Neural cell (in vitro differentiated cells): Measurements from ENCODE around the gene DNM3. TPM values are rescaled to one million over a fixed set of nuclear protein-coding genes. Genes with fewer than 3 reads are reported as not detected.

Experiments
- H2AFZ ChIP-seq: fragments of 200-600, 300-800 bp; sonication (generic), shearing (Covaris generic); 2 replicates; pipeline ENCODE4 v1.6.0; 2014; ENCODE audit warnings: low read depth, mild to moderate bottlenecking, antibody characterized with exemption, low read length, moderate library complexity
- H3F3A ChIP-seq: fragments of 200-600 bp; shearing (Covaris generic); 2 replicates; pipeline ENCODE4 v1.6.1; 2016; ENCODE audit warnings: mild to moderate bottlenecking, moderate library complexity, mixed read lengths, antibody characterized with exemption, low read length; ENCODE audit not compliant: insufficient read depth, poor library complexity, severe bottlenecking
- H3K27ac ChIP-seq: fragments of 200-600, 300-800 bp; sonication (generic), shearing (Covaris generic); 2 replicates; pipeline ENCODE4 v1.5.1; 2014; ENCODE audit warnings: mild to moderate bottlenecking, low read length, moderate library complexity
- H3K27me3 ChIP-seq: fragments of 300-800, 200-600 bp; sonication (generic), shearing (Covaris generic); 2 replicates; pipeline ENCODE4 v1.6.0; 2014; ENCODE audit warnings: mild to moderate bottlenecking, low read depth, low read length, moderate library complexity; ENCODE audit not compliant: insufficient read depth
- H3K36me3 ChIP-seq: fragments of 300-800, 200-600 bp; sonication (generic), shearing (Covaris generic); 2 replicates; pipeline ENCODE4 v1.5.1; 2014; ENCODE audit warnings: mild to moderate bottlenecking, antibody characterized with exemption, low read length, moderate library complexity; ENCODE audit not compliant: insufficient read depth
- H3K4me2 ChIP-seq: fragments of 300-800, 200-600 bp; sonication (generic), shearing (Covaris generic); 2 replicates; pipeline ENCODE4 v1.6.0; 2014; ENCODE audit warnings: mild to moderate bottlenecking, low read length
- H3K4me3 ChIP-seq: fragments of 300-800, 200-600 bp; sonication (generic), shearing (Covaris generic); 2 replicates; pipeline ENCODE4 v1.5.1; 2014; ENCODE audit warnings: mild to moderate bottlenecking, low read length, moderate library complexity
- H3K79me2 ChIP-seq: fragments of 200-600 bp; shearing (Covaris generic); replicated peaks from 2 replicates; pipeline ENCODE4 v1.6.0; 2014; ENCODE audit warnings: mild to moderate bottlenecking, low read length, moderate library complexity; ENCODE audit not compliant: insufficient read depth
- H3K9ac ChIP-seq: fragments of 300-800, 200-600 bp; sonication (generic), shearing (Covaris generic); 2 replicates; pipeline ENCODE4 v1.6.1; 2016; ENCODE audit warnings: mild to moderate bottlenecking, low read length, mixed read lengths
- H3K9me2 ChIP-seq: fragments of 200-600 bp; shearing (Covaris generic); 2 replicates; pipeline ENCODE4 v1.6.1; 2016; ENCODE audit warnings: mild to moderate bottlenecking, low read length, mixed read lengths; ENCODE audit not compliant: insufficient read depth
- H3K9me3 ChIP-seq: fragments of 200-600, 300-800 bp; sonication (generic), shearing (Covaris generic); 2 replicates; pipeline ENCODE4 v1.6.1; 2016; ENCODE audit warnings: mild to moderate bottlenecking, mixed run types, low read length, moderate library complexity, mixed read lengths
- H4K20me1 ChIP-seq: fragments of 200-600 bp; shearing (Covaris generic); 2 replicates; pipeline ENCODE4 v1.6.1; 2016; ENCODE audit warnings: mild to moderate bottlenecking, mixed run types; ENCODE audit not compliant: insufficient read depth
- CTCF ChIP-seq: fragments of 450-650 bp; IDR thresholded peaks from 2 replicates; pipeline ENCODE4 v1.5.1; 2014; ENCODE audit warnings: antibody characterized with exemption, mild to moderate bottlenecking, moderate library complexity; ENCODE audit not compliant: poor library complexity, severe bottlenecking
- EP300 ChIP-seq: fragments of 450-650 bp; conservative IDR thresholded peaks from 2 replicates; pipeline ENCODE4 v1.6.1; 2014; ENCODE audit warnings: antibody characterized with exemption, mild to moderate bottlenecking, moderate library complexity; ENCODE audit not compliant: poor library complexity, severe bottlenecking
- EZH2 ChIP-seq: fragments of 200-600, 300-800 bp; shearing (Covaris generic), sonication (generic); IDR thresholded peaks from 2 replicates; pipeline ENCODE4 v1.6.1; 2014; ENCODE audit warnings: antibody characterized with exemption, low read length, borderline replicate concordance, mild to moderate bottlenecking; ENCODE audit not compliant: insufficient read depth, poor library complexity, severe bottlenecking
- MXI1 ChIP-seq: fragments of 450-650 bp; conservative IDR thresholded peaks from 2 replicates; pipeline ENCODE4 v1.6.1; 2014; ENCODE audit warnings: antibody characterized with exemption, mild to moderate bottlenecking; ENCODE audit not compliant: poor library complexity, severe bottlenecking
- POLR2AphosphoS5 ChIP-seq: IDR thresholded peaks from 2 replicates; pipeline ENCODE4 v1.6.1; 2012
- RAD21 ChIP-seq: fragments of 450-650 bp; conservative IDR thresholded peaks from 2 replicates; pipeline ENCODE4 v1.6.1; 2014; ENCODE audit warnings: antibody characterized with exemption, mild to moderate bottlenecking, moderate library complexity
- SMC3 ChIP-seq: fragments of 450-650 bp; conservative IDR thresholded peaks from 2 replicates; pipeline ENCODE4 v1.6.1; 2014; ENCODE audit warnings: antibody characterized with exemption, mild to moderate bottlenecking, moderate library complexity; ENCODE audit not compliant: poor library complexity
- TAF1 ChIP-seq: IDR thresholded peaks from 2 replicates; pipeline ENCODE4 v1.6.1; 2012; ENCODE audit warnings: low read depth
- polyA plus RNA-seq: library from polyadenylated mRNA; depleted of rRNA; stranded (reverse); fragments of >200 nt; gene quantifications from 2 replicates; pipeline ENCODE4 v1.2.3, GENCODE V29; 2014
- TF ChIP-seq, protein P1 (sequence below): IDR thresholded peaks from 2 replicates; pipeline ENCODE4 v1.6.1; 2012; ENCODE audit warnings: borderline replicate concordance

The DNM3 gene
- polyA plus RNA-seq, 1 donor from 2014 or later: 37.1 TPM

DNA sequence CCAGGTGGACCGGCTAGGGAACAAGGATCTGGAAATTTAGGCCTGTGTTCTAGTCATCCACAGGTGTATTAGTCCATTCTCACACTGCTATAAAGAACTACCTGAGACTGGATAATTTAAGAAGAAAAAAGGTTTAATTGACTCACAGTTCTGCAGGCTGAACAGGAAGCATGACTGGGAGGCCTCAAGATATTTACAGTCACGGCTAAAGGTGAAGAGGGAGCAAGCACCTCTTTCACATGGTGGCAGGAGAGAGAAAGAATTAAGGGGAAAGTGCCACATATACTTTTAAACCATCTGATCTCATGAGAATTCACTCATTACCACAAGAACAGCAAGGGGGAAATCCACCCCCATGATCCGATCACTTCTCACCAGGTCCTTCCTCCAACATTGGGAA, 404.5 kb downstream of the DNM3 start:
- Histone ChIP-seq H3K9ac (no peak overlapping the region), H3K36me3 (no peaks in the 10 kb centered on the region), H3K27me3 (no peaks in the 10 kb centered on the region), H3K79me2 (no peaks in the 10 kb centered on the region), H3K9me2 (no peaks in the 10 kb centered on the region), H3K9me3 (no peaks in the 10 kb centered on the region), H3F3A (no peaks in the 10 kb centered on the region), H3K4me3 (no peak overlapping the region), H3K27ac (no peak overlapping the region), H4K20me1 (no peaks in the 10 kb centered on the region), H2AFZ (no peak overlapping the region), H3K4me2 (no peak overlapping the region)
- TF ChIP-seq, protein P1, sequence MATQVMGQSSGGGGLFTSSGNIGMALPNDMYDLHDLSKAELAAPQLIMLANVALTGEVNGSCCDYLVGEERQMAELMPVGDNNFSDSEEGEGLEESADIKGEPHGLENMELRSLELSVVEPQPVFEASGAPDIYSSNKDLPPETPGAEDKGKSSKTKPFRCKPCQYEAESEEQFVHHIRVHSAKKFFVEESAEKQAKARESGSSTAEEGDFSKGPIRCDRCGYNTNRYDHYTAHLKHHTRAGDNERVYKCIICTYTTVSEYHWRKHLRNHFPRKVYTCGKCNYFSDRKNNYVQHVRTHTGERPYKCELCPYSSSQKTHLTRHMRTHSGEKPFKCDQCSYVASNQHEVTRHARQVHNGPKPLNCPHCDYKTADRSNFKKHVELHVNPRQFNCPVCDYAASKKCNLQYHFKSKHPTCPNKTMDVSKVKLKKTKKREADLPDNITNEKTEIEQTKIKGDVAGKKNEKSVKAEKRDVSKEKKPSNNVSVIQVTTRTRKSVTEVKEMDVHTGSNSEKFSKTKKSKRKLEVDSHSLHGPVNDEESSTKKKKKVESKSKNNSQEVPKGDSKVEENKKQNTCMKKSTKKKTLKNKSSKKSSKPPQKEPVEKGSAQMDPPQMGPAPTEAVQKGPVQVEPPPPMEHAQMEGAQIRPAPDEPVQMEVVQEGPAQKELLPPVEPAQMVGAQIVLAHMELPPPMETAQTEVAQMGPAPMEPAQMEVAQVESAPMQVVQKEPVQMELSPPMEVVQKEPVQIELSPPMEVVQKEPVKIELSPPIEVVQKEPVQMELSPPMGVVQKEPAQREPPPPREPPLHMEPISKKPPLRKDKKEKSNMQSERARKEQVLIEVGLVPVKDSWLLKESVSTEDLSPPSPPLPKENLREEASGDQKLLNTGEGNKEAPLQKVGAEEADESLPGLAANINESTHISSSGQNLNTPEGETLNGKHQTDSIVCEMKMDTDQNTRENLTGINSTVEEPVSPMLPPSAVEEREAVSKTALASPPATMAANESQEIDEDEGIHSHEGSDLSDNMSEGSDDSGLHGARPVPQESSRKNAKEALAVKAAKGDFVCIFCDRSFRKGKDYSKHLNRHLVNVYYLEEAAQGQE: no peak
- TF ChIP-seq EZH2 (no peak), TAF1 (no peak), SMC3 (no peak), CTCF (no peak), POLR2AphosphoS5 (no peak), EP300 (no peak), MXI1 (no peak), RAD21 (no peak)

- no peak overlapping the region for H3K9ac ChIP-seq
- no peaks in the 10 kb centered on the region for H3K36me3 ChIP-seq
- H3K27ac ChIP-seq: no peak overlapping the region
- H3K9me3 ChIP-seq: no peaks in the 10 kb centered on the region
- no peaks in the 10 kb centered on the region for H4K20me1 ChIP-seq
- no peaks in the 10 kb centered on the region for H3K9me2 ChIP-seq
- H3K27me3 ChIP-seq: no peaks in the 10 kb centered on the region
- no peak overlapping the region for H3K4me2 ChIP-seq
- H3F3A ChIP-seq: no peaks in the 10 kb centered on the region
- no peak overlapping the region for H3K4me3 ChIP-seq
- H2AFZ ChIP-seq: no peak overlapping the region
- H3K79me2 ChIP-seq: no peaks in the 10 kb centered on the region
- no peak for TF ChIP-seq EZH2
- no peak for TF ChIP-seq RAD21
- TF ChIP-seq CTCF: no peak
- no peak for TF ChIP-seq EP300
- TF ChIP-seq MXI1: no peak
- TF ChIP-seq, protein P1: no peak
- no peak for TF ChIP-seq SMC3
- TF ChIP-seq TAF1: no peak
- no peak for TF ChIP-seq POLR2AphosphoS5
Measured at GRCh38 chr1:172246521-172247390, 405.5 kb downstream of the DNM3 start.
